Stimulated activated naive CD8-positive, alpha-beta T cell treated with anti-CD3 and anti-CD28 coated beads, Interleukin-15, Interleukin-2, amounts not matched to agents 100 ng/mL and 50 ng/mL, for 24 hours (primary cell): ENCODE measurements around the gene DRD2.

ENCODE experiments used
- H3K27ac Mint-ChIP-seq: one replicate; pipeline ENCODE4 v1.8.0; 2021; ENCODE audit warnings: mild to moderate bottlenecking, mixed read lengths
- H3K27me3 Mint-ChIP-seq: one replicate; pipeline ENCODE4 v1.8.0; 2021; ENCODE audit warnings: mixed read lengths
- H3K36me3 Mint-ChIP-seq: one replicate; pipeline ENCODE4 v1.8.0; 2021; ENCODE audit warnings: low read depth, mixed read lengths
- H3K4me1 Mint-ChIP-seq: one replicate; pipeline ENCODE4 v1.8.0; 2021; ENCODE audit warnings: low read depth, mixed read lengths
- H3K4me3 Mint-ChIP-seq: one replicate; pipeline ENCODE4 v1.8.0; 2021; ENCODE audit warnings: mild to moderate bottlenecking, mixed read lengths
- H3K9me3 Mint-ChIP-seq: one replicate; pipeline ENCODE4 v1.8.0; 2021; ENCODE audit warnings: mixed read lengths

Gene DRD2

DNA sequence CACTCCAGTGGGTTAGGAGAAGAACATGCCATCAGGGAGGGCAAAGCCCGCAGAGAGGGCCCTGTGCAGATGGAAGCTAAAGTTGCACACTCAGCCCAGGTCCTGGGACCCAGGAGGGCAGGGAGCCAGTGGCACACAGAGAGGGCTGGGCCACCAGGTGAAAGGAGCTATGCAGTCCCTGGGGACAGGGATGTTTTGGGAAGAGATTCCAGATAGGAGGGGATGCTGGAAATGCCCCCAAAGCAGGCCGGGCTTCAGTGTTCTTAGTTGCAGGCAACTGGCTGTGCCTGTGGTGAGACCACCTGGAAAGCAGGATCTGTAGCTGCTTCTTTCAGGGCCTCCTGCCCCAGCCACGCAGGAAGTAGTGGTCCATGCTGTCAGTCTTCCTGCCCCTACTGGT, 68.0 kb downstream of the DRD2 start:
- no peaks in the 10 kb centered on the region for H3K9me3 Mint-ChIP-seq
- no peaks in the 10 kb centered on the region for H3K27me3 Mint-ChIP-seq
- no peaks in the 10 kb centered on the region for H3K36me3 Mint-ChIP-seq
- no peaks in the 10 kb centered on the region for H3K4me1 Mint-ChIP-seq
- H3K27ac Mint-ChIP-seq: no peak overlapping the region
- H3K4me3 Mint-ChIP-seq: no peak overlapping the region

GRCh38 chr11:113405724-113406478, 69.3 kb downstream of the DRD2 start:
- no peaks in the 10 kb centered on the region for H3K27me3 Mint-ChIP-seq
- no peaks in the 10 kb centered on the region for H3K9me3 Mint-ChIP-seq

DNA sequence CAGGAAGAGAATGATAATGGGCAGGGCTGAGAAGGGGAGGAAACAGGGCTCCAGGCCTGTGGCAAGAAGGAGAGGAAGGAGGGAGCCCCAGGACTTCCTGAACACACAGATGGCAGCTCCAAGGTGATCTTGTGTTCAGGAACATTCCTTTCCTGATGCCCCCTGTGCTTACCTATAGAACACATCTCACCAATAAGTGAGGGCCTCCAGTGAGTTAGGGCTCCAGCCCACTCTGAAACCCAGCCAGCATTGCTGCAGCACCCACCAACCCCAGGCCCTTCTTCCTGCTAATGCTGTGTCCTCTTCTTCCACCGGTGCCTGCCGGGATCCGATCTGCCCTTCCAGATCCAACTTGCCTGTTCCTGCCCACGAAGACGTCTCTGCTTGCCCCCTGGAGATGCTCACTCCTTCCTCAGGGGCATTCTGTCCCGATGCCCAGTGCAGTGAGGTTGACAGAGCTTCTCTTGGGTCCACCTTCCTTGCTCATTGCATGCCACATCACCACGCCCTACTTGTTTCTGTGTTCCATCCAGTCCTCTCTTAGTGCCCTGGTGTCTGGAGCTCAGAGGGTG, 70.3 kb downstream of the DRD2 start:
- Mint-ChIP-seq H3K27me3 (no peaks in the 10 kb centered on the region), H3K9me3 (no peaks in the 10 kb centered on the region), H3K27ac (no peak overlapping the region), H3K4me1 (no peaks in the 10 kb centered on the region), H3K36me3 (no peaks in the 10 kb centered on the region), H3K4me3 (no peak overlapping the region)

More at GRCh38 chr11:113405724-113406478, 69.3 kb downstream of the DRD2 start:
- no peaks in the 10 kb centered on the region for H3K4me1 Mint-ChIP-seq
- H3K4me3 Mint-ChIP-seq: no peak overlapping the region
- H3K27ac Mint-ChIP-seq: no peak overlapping the region
- H3K36me3 Mint-ChIP-seq: no peaks in the 10 kb centered on the region

DNA sequence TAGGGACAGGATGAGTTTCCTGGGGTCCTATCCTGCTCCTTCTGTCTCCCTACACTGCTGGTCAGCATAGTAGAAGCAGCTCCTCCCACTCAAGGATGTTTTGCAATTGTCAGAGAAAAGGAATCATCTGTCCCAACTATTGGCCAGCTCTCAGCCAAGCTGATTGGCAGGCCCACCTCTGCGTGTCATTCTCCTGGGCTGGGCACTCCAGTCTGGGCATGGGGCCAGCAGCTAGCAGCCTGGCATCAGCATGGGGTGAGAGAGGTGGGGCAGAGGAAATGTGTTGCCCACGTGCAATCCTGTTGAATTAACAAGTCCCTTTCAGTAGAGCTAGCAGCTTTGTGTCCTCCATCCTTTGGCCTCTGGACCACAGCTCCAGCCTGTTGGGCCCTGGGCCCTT, 73.5 kb downstream of the DRD2 start:
- no peaks in the 10 kb centered on the region for H3K9me3 Mint-ChIP-seq
- H3K27ac Mint-ChIP-seq: no peak overlapping the region
- no peak overlapping the region for H3K4me3 Mint-ChIP-seq
- H3K36me3 Mint-ChIP-seq: no peaks in the 10 kb centered on the region
- H3K4me1 Mint-ChIP-seq: no peaks in the 10 kb centered on the region
- no peaks in the 10 kb centered on the region for H3K27me3 Mint-ChIP-seq

DNA sequence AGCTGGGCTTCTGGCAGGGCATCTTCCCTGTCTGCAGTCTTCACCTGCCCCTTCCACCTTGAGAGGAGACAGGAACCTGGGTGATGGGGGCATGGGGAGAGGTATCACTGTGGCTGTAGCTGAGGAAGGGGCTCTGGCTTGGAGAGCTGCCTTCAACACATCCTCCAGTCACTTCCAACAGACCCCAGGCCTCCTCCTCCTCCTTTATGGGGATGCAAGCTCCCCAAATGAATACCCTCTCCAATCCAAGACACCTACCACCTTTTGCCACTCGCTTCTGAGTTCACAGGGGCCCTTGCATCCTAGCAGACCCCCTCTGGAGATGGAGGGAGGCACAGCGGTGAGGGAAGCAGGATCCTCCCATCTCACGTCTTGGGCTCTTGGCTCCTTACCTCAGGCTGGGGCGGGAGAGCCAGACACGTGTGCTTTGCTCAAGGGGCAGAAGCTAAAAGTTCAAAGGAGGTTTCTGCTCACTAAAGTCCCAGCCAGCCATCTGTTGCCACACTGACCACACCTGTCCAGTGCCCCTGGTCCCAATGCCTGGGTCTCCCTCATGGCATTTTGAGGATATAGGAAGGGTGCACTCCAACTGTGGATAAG, 74.5 kb downstream of the DRD2 start:
- H3K9me3 Mint-ChIP-seq: no peaks in the 10 kb centered on the region
- H3K4me3 Mint-ChIP-seq: no peak overlapping the region
- H3K27ac Mint-ChIP-seq: no peak overlapping the region
- H3K36me3 Mint-ChIP-seq: no peaks in the 10 kb centered on the region
- no peaks in the 10 kb centered on the region for H3K4me1 Mint-ChIP-seq
- no peaks in the 10 kb centered on the region for H3K27me3 Mint-ChIP-seq

DNA sequence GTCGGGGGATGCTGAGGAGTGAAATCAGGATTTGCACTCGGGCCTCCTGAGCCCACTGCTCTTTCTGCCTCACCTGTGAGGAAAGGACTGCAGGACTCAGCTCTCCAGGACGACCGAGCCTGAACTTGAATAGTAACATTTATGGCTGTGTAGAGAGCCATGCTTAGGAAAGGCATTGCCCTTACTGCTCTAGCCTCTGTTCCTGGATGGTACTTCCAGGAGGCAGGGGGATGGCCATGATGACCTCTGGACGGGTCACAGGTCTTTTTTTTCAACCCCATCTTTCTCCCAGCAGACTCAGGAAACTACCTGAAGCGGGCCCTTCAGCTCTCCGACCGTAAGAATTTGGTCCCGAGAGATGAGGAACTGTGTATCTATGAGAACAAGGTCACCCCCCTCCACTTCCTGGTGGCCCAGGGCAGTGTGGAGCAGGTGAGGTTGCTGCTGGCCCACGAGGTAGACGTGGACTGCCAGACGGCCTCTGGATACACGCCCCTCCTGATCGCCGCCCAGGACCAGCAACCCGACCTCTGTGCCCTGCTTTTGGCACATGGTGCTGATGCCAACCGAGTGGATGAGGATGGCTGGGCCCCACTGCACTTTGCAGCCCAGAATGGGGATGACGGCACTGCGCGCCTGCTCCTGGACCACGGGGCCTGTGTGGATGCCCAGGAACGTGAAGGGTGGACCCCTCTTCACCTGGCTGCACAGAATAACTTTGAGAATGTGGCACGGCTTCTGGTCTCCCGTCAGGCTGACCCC, 76.3 kb downstream of the DRD2 start:
- Mint-ChIP-seq H3K4me3 (no peak overlapping the region), H3K9me3 (no peaks in the 10 kb centered on the region), H3K27me3 (no peaks in the 10 kb centered on the region), H3K4me1 (no peaks in the 10 kb centered on the region), H3K36me3 (no peaks in the 10 kb centered on the region), H3K27ac (no peak overlapping the region)

- no peaks in the 10 kb centered on the region for H3K4me1 Mint-ChIP-seq
- H3K4me3 Mint-ChIP-seq: no peak overlapping the region
- H3K36me3 Mint-ChIP-seq: no peaks in the 10 kb centered on the region
- H3K9me3 Mint-ChIP-seq: no peaks in the 10 kb centered on the region
- no peak overlapping the region for H3K27ac Mint-ChIP-seq
- H3K27me3 Mint-ChIP-seq: no peaks in the 10 kb centered on the region
Observed at GRCh38 chr11:113397821-113398220, 77.4 kb downstream of the DRD2 start.

- Mint-ChIP-seq H3K4me3 (no peak overlapping the region), H3K9me3 (no peaks in the 10 kb centered on the region), H3K36me3 (no peaks in the 10 kb centered on the region), H3K27ac (no peak overlapping the region), H3K27me3 (no peaks in the 10 kb centered on the region), H3K4me1 (no peaks in the 10 kb centered on the region)
Observed at GRCh38 chr11:113397212-113397611, 78.0 kb downstream of the DRD2 start.

DNA sequence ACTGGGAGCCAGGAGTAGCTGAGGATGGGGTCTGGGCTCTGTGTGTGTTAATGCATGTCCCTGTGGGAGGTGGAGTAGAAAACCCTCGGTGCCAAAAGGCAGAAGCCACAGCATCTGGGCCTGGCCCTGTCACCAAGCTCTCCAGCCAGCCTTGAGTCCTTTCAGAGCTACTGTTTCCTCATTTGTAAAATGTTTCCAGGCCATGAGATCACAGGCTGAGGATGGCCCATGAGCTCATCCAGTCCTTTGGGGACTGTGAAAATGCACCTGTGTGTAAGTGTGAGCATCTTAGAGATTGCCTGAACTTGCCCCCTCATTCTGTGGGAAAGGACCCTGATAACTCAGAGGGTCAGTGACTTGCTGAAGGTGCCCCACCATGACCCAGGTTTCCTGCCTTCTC, 78.5 kb downstream of the DRD2 start:
- H3K4me1 Mint-ChIP-seq: no peaks in the 10 kb centered on the region
- no peaks in the 10 kb centered on the region for H3K36me3 Mint-ChIP-seq
- H3K4me3 Mint-ChIP-seq: no peak overlapping the region
- H3K27ac Mint-ChIP-seq: no peak overlapping the region
- no peaks in the 10 kb centered on the region for H3K27me3 Mint-ChIP-seq
- H3K9me3 Mint-ChIP-seq: no peaks in the 10 kb centered on the region

DNA sequence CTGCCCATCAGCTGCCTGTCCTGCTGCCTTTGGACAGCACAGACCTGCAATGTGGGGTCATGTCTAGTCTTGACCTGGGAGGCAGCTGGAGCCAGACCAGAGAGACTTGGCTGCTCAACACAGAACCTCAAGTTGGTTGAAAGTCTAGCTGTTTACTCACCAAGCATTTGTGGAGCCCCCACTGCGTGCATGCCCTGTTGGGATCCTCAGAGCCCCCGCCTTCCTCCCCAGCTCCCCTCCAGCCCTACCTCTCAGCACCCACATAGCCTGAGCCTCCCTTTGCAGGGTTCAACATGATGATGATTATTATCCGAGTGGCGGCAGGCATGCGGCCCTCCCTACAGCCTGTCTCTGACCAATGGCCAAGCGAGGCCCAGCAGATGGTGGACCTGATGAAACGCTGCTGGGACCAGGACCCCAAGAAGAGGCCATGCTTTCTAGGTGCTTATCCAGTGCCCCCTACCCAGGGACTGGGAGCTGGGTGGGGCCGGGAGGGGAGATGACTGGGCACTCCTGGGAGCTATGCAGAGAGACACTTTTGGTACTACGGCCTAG, 79.3 kb downstream of the DRD2 start:
- Mint-ChIP-seq H3K9me3 (no peaks in the 10 kb centered on the region), H3K4me3 (no peak overlapping the region), H3K27ac (no peak overlapping the region), H3K36me3 (no peaks in the 10 kb centered on the region), H3K27me3 (no peaks in the 10 kb centered on the region), H3K4me1 (no peaks in the 10 kb centered on the region)

DNA sequence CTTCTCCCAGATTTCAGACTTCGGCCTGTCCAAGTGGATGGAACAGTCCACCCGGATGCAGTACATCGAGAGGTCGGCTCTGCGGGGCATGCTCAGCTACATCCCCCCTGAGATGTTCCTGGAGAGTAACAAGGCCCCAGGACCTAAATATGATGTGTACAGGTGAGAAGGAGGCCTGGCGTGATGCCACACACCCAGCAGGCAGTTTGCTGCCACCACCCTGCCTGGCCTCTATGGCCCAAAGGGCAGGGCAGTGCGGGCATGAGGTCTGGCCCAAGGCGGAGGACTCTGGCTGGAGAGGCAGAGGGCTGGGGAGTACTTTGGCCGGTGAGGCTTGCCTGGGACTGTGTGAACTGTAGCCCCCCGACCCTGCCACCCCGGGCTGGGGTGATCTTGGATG, 80.3 kb downstream of the DRD2 start:
- Mint-ChIP-seq H3K4me1 (no peaks in the 10 kb centered on the region), H3K27me3 (no peaks in the 10 kb centered on the region), H3K36me3 (no peaks in the 10 kb centered on the region), H3K9me3 (no peaks in the 10 kb centered on the region), H3K4me3 (no peak overlapping the region), H3K27ac (no peak overlapping the region)

DNA sequence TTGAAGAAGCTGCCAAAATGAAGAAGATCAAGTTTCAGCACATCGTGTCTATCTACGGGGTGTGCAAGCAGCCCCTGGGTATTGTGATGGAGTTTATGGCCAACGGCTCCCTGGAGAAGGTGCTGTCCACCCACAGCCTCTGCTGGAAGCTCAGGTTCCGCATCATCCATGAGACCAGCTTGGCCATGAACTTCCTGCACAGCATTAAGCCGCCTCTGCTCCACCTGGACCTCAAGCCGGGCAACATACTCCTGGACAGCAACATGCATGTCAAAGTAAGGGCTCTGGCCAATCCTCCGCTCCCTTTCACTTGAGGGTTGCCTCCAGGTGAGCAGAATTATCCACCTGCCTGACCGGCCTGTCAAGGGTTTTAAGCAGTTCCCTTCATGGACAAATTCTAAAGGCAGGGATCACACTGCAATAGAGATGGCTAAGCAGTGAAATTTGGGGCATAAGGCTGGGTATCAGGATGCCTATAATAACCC, 81.7 kb downstream of the DRD2 start:
- H3K9me3 Mint-ChIP-seq: no peaks in the 10 kb centered on the region
- no peaks in the 10 kb centered on the region for H3K4me1 Mint-ChIP-seq
- H3K4me3 Mint-ChIP-seq: no peak overlapping the region
- H3K27ac Mint-ChIP-seq: no peak overlapping the region
- H3K27me3 Mint-ChIP-seq: no peaks in the 10 kb centered on the region
- no peaks in the 10 kb centered on the region for H3K36me3 Mint-ChIP-seq

- H3K27me3 Mint-ChIP-seq: no peaks in the 10 kb centered on the region
- no peak overlapping the region for H3K27ac Mint-ChIP-seq
- no peaks in the 10 kb centered on the region for H3K9me3 Mint-ChIP-seq
- no peaks in the 10 kb centered on the region for H3K4me1 Mint-ChIP-seq
- H3K4me3 Mint-ChIP-seq: no peak overlapping the region
- H3K36me3 Mint-ChIP-seq: no peaks in the 10 kb centered on the region
Observed at GRCh38 chr11:113392236-113392921, 82.8 kb downstream of the DRD2 start.

DNA sequence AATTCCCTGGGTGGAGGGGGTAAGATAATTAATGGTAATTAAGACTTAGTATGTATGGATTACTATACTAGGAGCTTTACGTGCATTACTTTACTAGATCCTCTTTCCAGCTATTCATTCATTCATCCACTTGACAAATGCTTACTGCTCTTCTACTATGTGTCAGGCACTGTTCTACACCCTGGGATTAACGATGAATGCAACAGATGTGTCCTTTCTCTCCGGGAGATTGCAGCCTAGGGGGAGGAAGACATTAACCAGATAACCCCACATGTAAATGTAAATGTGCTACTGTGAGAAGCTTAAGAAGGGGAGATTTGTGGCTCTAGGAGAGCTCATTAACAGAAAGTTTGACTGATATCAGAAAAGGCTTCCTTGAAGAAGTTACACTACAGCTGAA, 85.9 kb downstream of the DRD2 start:
- Mint-ChIP-seq H3K9me3 (no peaks in the 10 kb centered on the region), H3K36me3 (peaks cover 4% of the 10 kb centered on the region), H3K4me3 (no peak overlapping the region), H3K4me1 (no peaks in the 10 kb centered on the region), H3K27ac (no peak overlapping the region), H3K27me3 (no peaks in the 10 kb centered on the region)
